SK-N-SH treated with all-trans-retinoic acid at 6 μM for 48 hours (cell line): ENCODE results near the gene CELF1.

Experiments used
- BACH2 ChIP-seq: fragments of 250-450 bp; sonication (Bioruptor Pico); IDR thresholded peaks from 2 replicates; pipeline ENCODE4 v1.9.0; 2021; ENCODE audit warnings: mild to moderate bottlenecking, borderline replicate concordance
- CREB5 ChIP-seq: fragments of 250-450 bp; sonication (Bioruptor Pico); IDR thresholded peaks from 2 replicates; pipeline ENCODE4 v1.5.1; 2020; ENCODE audit warnings: low read depth, mild to moderate bottlenecking, moderate library complexity
- ESRRG ChIP-seq: fragments of 250-450 bp; sonication (Bioruptor Pico); IDR thresholded peaks from 2 replicates; pipeline ENCODE4 v1.6.1; 2021; ENCODE audit warnings: mild to moderate bottlenecking
- OSR1 ChIP-seq: fragments of 250-450 bp; sonication (Bioruptor Pico); IDR thresholded peaks from 2 replicates; pipeline ENCODE4 v1.8.0; 2022; ENCODE audit warnings: moderate library complexity, mild to moderate bottlenecking, inconsistent platforms
- POU6F1 ChIP-seq: fragments of 250-450 bp; sonication (Bioruptor Pico); IDR thresholded peaks from 2 replicates; pipeline ENCODE4 v1.8.0; 2021; ENCODE audit warnings: low read depth, mild to moderate bottlenecking, moderate library complexity, borderline replicate concordance
- ZC3H10 ChIP-seq: fragments of 250-450 bp; sonication (Bioruptor Pico); IDR thresholded peaks from 2 replicates; pipeline ENCODE4 v1.5.1; 2021; ENCODE audit warnings: mild to moderate bottlenecking, moderate library complexity
- TF ChIP-seq, protein P1 (sequence below): fragments of 250-450 bp; sonication (Bioruptor Pico); IDR thresholded peaks from 2 replicates; pipeline ENCODE4 v1.5.0; 2020; ENCODE audit warnings: mild to moderate bottlenecking, moderate library complexity

GRCh38 chr11:47589118-47589517, 36.2 kb upstream of the CELF1 start:
- no peak for TF ChIP-seq OSR1
- TF ChIP-seq ESRRG (CRISPR knock-in tag), result no peak
- no peak for TF ChIP-seq BACH2 (CRISPR knock-in tag)
- no peak for TF ChIP-seq ZC3H10
- TF ChIP-seq CREB5 (CRISPR knock-in tag), result no peak
- no peak for TF ChIP-seq POU6F1
- TF ChIP-seq, protein P1, sequence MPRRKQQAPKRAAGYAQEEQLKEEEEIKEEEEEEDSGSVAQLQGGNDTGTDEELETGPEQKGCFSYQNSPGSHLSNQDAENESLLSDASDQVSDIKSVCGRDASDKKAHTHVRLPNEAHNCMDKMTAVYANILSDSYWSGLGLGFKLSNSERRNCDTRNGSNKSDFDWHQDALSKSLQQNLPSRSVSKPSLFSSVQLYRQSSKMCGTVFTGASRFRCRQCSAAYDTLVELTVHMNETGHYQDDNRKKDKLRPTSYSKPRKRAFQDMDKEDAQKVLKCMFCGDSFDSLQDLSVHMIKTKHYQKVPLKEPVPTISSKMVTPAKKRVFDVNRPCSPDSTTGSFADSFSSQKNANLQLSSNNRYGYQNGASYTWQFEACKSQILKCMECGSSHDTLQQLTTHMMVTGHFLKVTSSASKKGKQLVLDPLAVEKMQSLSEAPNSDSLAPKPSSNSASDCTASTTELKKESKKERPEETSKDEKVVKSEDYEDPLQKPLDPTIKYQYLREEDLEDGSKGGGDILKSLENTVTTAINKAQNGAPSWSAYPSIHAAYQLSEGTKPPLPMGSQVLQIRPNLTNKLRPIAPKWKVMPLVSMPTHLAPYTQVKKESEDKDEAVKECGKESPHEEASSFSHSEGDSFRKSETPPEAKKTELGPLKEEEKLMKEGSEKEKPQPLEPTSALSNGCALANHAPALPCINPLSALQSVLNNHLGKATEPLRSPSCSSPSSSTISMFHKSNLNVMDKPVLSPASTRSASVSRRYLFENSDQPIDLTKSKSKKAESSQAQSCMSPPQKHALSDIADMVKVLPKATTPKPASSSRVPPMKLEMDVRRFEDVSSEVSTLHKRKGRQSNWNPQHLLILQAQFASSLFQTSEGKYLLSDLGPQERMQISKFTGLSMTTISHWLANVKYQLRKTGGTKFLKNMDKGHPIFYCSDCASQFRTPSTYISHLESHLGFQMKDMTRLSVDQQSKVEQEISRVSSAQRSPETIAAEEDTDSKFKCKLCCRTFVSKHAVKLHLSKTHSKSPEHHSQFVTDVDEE (CRISPR knock-in tag), result no peak
